Right lobe of liver (tissue), 6 donors: Measurements from ENCODE around the gene BLOC1S2. TPM values are rescaled to one million over a fixed set of nuclear protein-coding genes. Genes with fewer than 3 reads are reported as not detected.
A peak's percentile ranks its signal among the peaks of the same experiment; 100 is the strongest.

ENCODE experiments used
- ATAC-seq, 4 donors: fragments of 200-7000 bp; cut with Tn5 transposase; one replicate each; pipeline ENCODE4 v1.9.1; 2020; ENCODE audit warnings: mild to moderate bottlenecking in 4 of 4, moderate library complexity in 4 of 4
- DNase-seq, 3 donors: peaks; one replicate each; pipeline ENCODE4 v3.0.0-alpha.2; 2020
- H3K27ac ChIP-seq, 3 donors: fragments of 200-600 bp; one replicate each; pipeline ENCODE4 v1.8.0; 2022
- H3K27me3 ChIP-seq, 2 donors: fragments of 200-600 bp; one replicate each; pipeline ENCODE4 v1.8.0; 2022
- H3K36me3 ChIP-seq, 4 donors: fragments of 200-600 bp; sonication (generic) in 1 of 4; one replicate each; pipeline versions ENCODE4 v1.5.1 to v1.8.0; 2017 to 2022; ENCODE audit warnings: control low read depth in 1 of 4
- H3K4me1 ChIP-seq, 4 donors: fragments of 200-600 bp; sonication (generic) in 1 of 4; one replicate each; pipeline versions ENCODE4 v1.5.1 to v1.8.0; 2017 to 2022; ENCODE audit warnings: control low read depth in 1 of 4
- H3K4me3 ChIP-seq, 3 donors: fragments of 200-600 bp; one replicate each; pipeline ENCODE4 v1.8.0; 2022
- H3K9me3 ChIP-seq, 4 donors: fragments of 200-600 bp; sonication (generic) in 1 of 4; one replicate each; pipeline versions ENCODE4 v1.5.1 to v1.8.0; 2017 to 2022; ENCODE audit warnings: control low read depth in 1 of 4
- POLR2A ChIP-seq: fragments of 450-650 bp; IDR thresholded peaks from one replicate; pipeline ENCODE4 v1.6.1; 2017; ENCODE audit warnings: antibody characterized with exemption, mild to moderate bottlenecking
- WGBS: methylation state at CpG from one replicate; pipeline ENCODE4 v1.1.6; 2018; ENCODE audit warnings: low coverage, low lambda C conversion rate; ENCODE audit not compliant: insufficient coverage; ENCODE audit errors: missing lambda C conversion rate; 5-methylcytosine and 5-hydroxymethylcytosine counted together
- intact Hi-C, 2 donors: fragments of 100-400 bp; cut with DNase I; formaldehyde crosslinking; loops; one replicate each; pipeline versions ENCODE4 v1.11.2 to v1.14.1; 2022
- small RNA-seq, 2 experiments: library from RNA; depleted of rRNA; stranded (forward); fragments of <200 nt; gene quantifications; one replicate each; pipeline ENCODE3, GENCODE V24; 2016
- total RNA-seq, 6 experiments: library from RNA; depleted of rRNA in 2 of 6; stranded (reverse); fragments of >200 nt in 2 of 6; fragmentation: NEBNext Ultra II Directional in 3 of 6; extraction: Animal tissue kit (Norgen Biotek cat#: 25700) in 3 of 6; gene quantifications; one replicate each; pipeline versions ENCODE4 v1.1.0 to v1.2.4, GENCODE V29; 2016 to 2023
- TF ChIP-seq, protein P1 (sequence below), 4 donors: fragments of 200-600 bp in 3 of 4; fragments of 450-650 bp in 1 of 4; IDR thresholded peaks; one replicate each; pipeline versions ENCODE4 v1.5.1 to v1.8.0; 2016 to 2022; ENCODE audit warnings: antibody characterized with exemption in 4 of 4, mild to moderate bottlenecking in 2 of 4
- donor health status: DM: no; HTN: yes; CAD: no.
- donor health status: DM: no; HTN: no; CAD: no.
- donor health status: DM: no; HTN: no; CAD: no.
- donor health status: DM: no; HTN: yes; CAD: no.
- donor health status: DM: no; HTN: yes; CAD: no.

BLOC1S2 gene
- total RNA-seq, 6 experiments from 2014 or later = 13.7 to 26.4 (median 22.0) TPM

DNA sequence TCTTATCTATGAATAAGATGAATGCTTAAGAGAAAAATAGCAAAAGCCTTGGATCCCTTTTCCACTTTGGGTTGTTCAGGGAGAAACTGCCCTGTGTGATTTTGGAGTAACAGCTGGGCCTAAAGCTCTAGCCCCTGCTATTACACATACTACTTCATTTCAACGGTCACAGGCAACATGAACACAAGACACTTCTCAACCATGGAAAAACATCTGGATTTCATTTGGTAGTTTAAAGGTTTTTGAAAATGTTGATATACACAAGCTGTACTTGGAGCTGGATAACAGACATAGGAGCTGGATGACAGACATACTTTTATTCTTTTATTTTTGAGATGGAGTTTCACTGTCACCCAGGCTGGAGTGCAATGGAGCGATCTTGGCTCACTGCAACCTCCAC, 54.4 kb downstream of the BLOC1S2 start:
- Histone ChIP-seq H3K4me3 (no peak overlapping the region), H3K27me3 (no peaks in the 10 kb centered on the region), H3K4me1 (peaks cover 0 to 7% (median 2%) of the 10 kb centered on the region in 4 donors), H3K27ac (no peak overlapping the region), H3K9me3 (no peaks in the 10 kb centered on the region), H3K36me3 (peaks cover 0 to 34% (median 5%) of the 10 kb centered on the region in 4 donors)
- TF ChIP-seq, protein P1, sequence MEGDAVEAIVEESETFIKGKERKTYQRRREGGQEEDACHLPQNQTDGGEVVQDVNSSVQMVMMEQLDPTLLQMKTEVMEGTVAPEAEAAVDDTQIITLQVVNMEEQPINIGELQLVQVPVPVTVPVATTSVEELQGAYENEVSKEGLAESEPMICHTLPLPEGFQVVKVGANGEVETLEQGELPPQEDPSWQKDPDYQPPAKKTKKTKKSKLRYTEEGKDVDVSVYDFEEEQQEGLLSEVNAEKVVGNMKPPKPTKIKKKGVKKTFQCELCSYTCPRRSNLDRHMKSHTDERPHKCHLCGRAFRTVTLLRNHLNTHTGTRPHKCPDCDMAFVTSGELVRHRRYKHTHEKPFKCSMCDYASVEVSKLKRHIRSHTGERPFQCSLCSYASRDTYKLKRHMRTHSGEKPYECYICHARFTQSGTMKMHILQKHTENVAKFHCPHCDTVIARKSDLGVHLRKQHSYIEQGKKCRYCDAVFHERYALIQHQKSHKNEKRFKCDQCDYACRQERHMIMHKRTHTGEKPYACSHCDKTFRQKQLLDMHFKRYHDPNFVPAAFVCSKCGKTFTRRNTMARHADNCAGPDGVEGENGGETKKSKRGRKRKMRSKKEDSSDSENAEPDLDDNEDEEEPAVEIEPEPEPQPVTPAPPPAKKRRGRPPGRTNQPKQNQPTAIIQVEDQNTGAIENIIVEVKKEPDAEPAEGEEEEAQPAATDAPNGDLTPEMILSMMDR (IDR thresholded peaks at IDR 0.05) = no peak
- no peak for TF ChIP-seq POLR2A
- no peak for ATAC-seq
- 79% methylated on average over 2 of the region's 2 CpGs for WGBS
- intact Hi-C loops = no loop called here
- no peak for DNase-seq

DNA sequence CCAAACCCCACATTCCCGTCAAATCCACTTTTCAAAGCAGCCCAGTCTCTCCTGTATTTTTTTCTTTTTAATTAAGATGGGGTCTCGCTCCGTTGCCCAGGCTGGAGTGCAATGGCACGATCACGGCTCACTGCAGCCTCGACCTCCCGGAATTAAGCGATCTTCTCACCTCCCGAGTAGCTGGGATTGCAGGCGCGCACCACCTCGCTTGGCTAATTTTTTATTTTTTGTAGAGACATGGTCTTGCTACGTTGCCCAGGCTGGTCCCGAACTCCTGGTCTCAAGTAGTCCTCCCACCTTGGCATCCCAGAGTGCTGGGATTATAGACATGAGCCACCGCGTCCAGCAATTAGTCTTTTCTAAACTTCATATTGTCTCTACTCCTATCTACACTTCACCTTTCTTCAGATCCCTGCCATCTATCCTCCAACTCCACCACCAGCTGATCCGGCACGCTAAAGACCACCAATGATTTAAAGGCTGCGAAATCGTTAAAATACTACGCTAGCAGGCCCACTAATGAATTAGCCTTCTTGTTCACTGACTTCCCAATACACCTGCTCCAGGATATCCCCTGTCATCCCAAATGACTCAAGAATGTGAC, 56.6 kb downstream of the BLOC1S2 start:
- Histone ChIP-seq H3K36me3 (peaks cover 0 to 23% (median 3%) of the 10 kb centered on the region in 4 donors), H3K9me3 (no peaks in the 10 kb centered on the region), H3K27ac (peak overlapping the region in 2 of 3 donors; percentile 56 to 62), H3K27me3 (no peaks in the 10 kb centered on the region), H3K4me1 (peaks cover 0 to 7% (median 2%) of the 10 kb centered on the region in 4 donors), H3K4me3 (peak overlapping the region; percentile 70 to 99 (median 97))
- ATAC-seq (no peak), DNase-seq (no peak)
- WGBS = 49% methylated on average over 15 of the region's 21 CpGs
- TF ChIP-seq, protein P1 (IDR thresholded peaks at IDR 0.05) = no peak
- TF ChIP-seq POLR2A = no peak
- intact Hi-C loops = no loop called here

DNA sequence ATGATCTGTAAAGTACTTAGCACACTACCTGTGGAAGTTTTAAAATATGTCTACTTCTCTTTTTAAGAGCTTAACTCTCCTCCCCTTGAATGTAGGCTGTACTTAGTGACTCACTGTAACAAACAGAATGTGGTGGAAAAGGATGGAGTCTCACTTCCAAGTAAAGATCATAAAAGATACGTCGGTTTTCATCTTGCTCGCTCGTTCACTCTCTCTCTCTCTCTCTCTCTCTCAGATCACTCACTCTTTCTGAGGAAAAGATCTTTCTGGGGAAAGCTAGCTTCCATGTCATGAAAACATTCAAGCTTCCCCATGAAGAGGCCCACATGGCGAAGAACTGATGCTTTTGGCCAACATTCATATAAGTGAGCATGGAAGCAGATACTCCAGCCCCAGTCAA, 62.6 kb downstream of the BLOC1S2 start:
- intact Hi-C loops = no loop called here
- Histone ChIP-seq H3K4me1 (peaks cover 0 to 7% (median 2%) of the 10 kb centered on the region in 4 donors), H3K36me3 (peaks cover 0 to 49% (median 21%) of the 10 kb centered on the region in 4 donors), H3K27ac (no peak overlapping the region), H3K4me3 (no peak overlapping the region), H3K9me3 (no peaks in the 10 kb centered on the region), H3K27me3 (no peaks in the 10 kb centered on the region)
- ATAC-seq = no peak
- TF ChIP-seq POLR2A = no peak
- 100% methylated on average over 4 of the region's 5 CpGs for WGBS
- DNase-seq = no peak

Small RNAs within 50 kb of the gene (small RNA-seq; reads per million reads assigned to genes)
- gene RNU6-422P = 0 reads per million in 2 experiments
- 41.5 to 47.6 reads per million in 2 experiments for gene SNORA12

Other genes starting within 250 kb of the BLOC1S2 start
- gene CPN1, start 204.8 kb downstream of the BLOC1S2 start, total RNA-seq = 10 to 100 TPM; 20.7 to 76.6 (median 54.4) TPM
- 10 to 100 TPM; 37.1 to 82.0 (median 54.1) TPM for gene ERLIN1, start 100.7 kb downstream of the BLOC1S2 start, total RNA-seq
- 10 to 100 TPM in 5 of 6 experiments, 1 to 10 TPM in 1; 8.6 to 20.0 (median 11.3) TPM for gene CHUK, start 57.1 kb downstream of the BLOC1S2 start, total RNA-seq
- 10 to 100 TPM in 1 of 6 experiments, 1 to 10 TPM in 5; 7.7 to 10.7 (median 8.4) TPM for gene CWF19L1, start 19.0 kb downstream of the BLOC1S2 start, total RNA-seq
- under 1 TPM in 3 of 6 experiments, not detected in 3; 0.12 to 0.26 (median 0.22) TPM for gene PKD2L1, start 43.5 kb upstream of the BLOC1S2 start, total RNA-seq
- gene SCD, start 60.6 kb upstream of the BLOC1S2 start, total RNA-seq = 100 to 1,000 TPM in 4 of 6 experiments, 10 to 100 TPM in 2; 38.3 to 599 (median 220) TPM
- under 1 TPM in 1 of 6 experiments, not detected in 5; 0.19 TPM for gene WNT8B, start 176.3 kb upstream of the BLOC1S2 start, total RNA-seq
- gene SEC31B, start 233.2 kb upstream of the BLOC1S2 start, total RNA-seq = 1 to 10 TPM; 2.4 to 9.1 (median 4.7) TPM
- 100 to 1,000 TPM in 3 of 6 experiments, 10 to 100 TPM in 3; 93.6 to 125 (median 99.3) TPM for gene NDUFB8, start 243.2 kb upstream of the BLOC1S2 start, total RNA-seq
- 10 to 100 TPM in 3 of 6 experiments, 1 to 10 TPM in 3; 4.5 to 13.9 (median 11.3) TPM for gene HIF1AN, start 249.3 kb upstream of the BLOC1S2 start, total RNA-seq